Smooth muscle cell (in vitro differentiated cells): Measurements from ENCODE around the gene MX1. TPM values are rescaled to one million over a fixed set of nuclear protein-coding genes. Genes with fewer than 3 reads are reported as not detected.

Experiments used
- DNase-seq: peaks from one replicate; lab custom pipeline; 2025; ENCODE audit not compliant: unreplicated experiment; lab: John Stamatoyannopoulos, UW
- H2AFZ ChIP-seq: fragments of 200-600 bp; sonication (generic); 2 replicates; pipeline ENCODE4 v1.6.0; 2016; ENCODE audit warnings: antibody characterized with exemption, low read depth, mild to moderate bottlenecking
- H3F3A ChIP-seq: fragments of 200-600 bp; sonication (generic); 2 replicates; pipeline ENCODE4 v1.6.0; 2017; ENCODE audit warnings: antibody characterized with exemption, low read depth
- H3K27ac ChIP-seq: fragments of 200-600 bp; sonication (generic); 2 replicates; pipeline ENCODE4 v1.5.1; 2016; ENCODE audit warnings: low read depth, mild to moderate bottlenecking
- H3K27me3 ChIP-seq: fragments of 200-600 bp; sonication (generic); 2 replicates; pipeline ENCODE4 v1.6.1; 2016; ENCODE audit warnings: low read depth, mild to moderate bottlenecking
- H3K36me3 ChIP-seq: fragments of 200-600 bp; sonication (generic); 2 replicates; pipeline ENCODE4 v1.5.1; 2016; ENCODE audit warnings: low read depth
- H3K4me1 ChIP-seq: fragments of 200-600 bp; sonication (generic); 2 replicates; pipeline ENCODE4 v1.5.1; 2016; ENCODE audit warnings: low read depth
- H3K4me2 ChIP-seq: fragments of 200-600 bp; sonication (generic); 2 replicates; pipeline ENCODE4 v1.6.0; 2016; ENCODE audit warnings: mild to moderate bottlenecking
- H3K4me3 ChIP-seq: fragments of 200-600 bp; sonication (generic); 2 replicates; pipeline ENCODE4 v1.5.1; 2016; ENCODE audit warnings: mild to moderate bottlenecking
- H3K79me2 ChIP-seq: fragments of 200-600 bp; sonication (generic); 2 replicates; pipeline ENCODE4 v1.6.0; 2016; ENCODE audit warnings: low read depth, mild to moderate bottlenecking
- H3K9ac ChIP-seq: fragments of 200-600 bp; sonication (generic); 2 replicates; pipeline ENCODE4 v1.6.0; 2016; ENCODE audit warnings: low read depth
- H3K9me3 ChIP-seq: fragments of 200-600 bp; sonication (generic); replicated peaks from 2 replicates; pipeline ENCODE4 v1.5.1; 2016; ENCODE audit warnings: low read depth
- H4K20me1 ChIP-seq: fragments of 200-600 bp; sonication (generic); 2 replicates; pipeline ENCODE4 v1.6.0; 2016; ENCODE audit warnings: low read depth
- WGBS: methylation state at CpG from one replicate; pipeline ENCODE4 v1.1.7; 2016; ENCODE audit warnings: low lambda C conversion rate; 5-methylcytosine and 5-hydroxymethylcytosine counted together
- polyA plus RNA-seq: library from polyadenylated mRNA; unstranded; fragments of >200 nt; fragmentation: Nextera tagmentation; extraction: Ambion mirVana; gene quantifications from 2 replicates; pipeline ENCODE4 v1.2.1, GENCODE V29; 2016
- total RNA-seq: library from RNA; depleted of rRNA; stranded (reverse); fragments of >200 nt; gene quantifications from 2 replicates; pipeline ENCODE4 v1.2.3, GENCODE V29; 2014
- TF ChIP-seq, protein P1 (sequence below): fragments of 200-600 bp; sonication (generic); IDR thresholded peaks from 2 replicates; pipeline ENCODE4 v1.5.1; 2017; ENCODE audit warnings: borderline replicate concordance, mild to moderate bottlenecking, antibody characterized with exemption; ENCODE audit not compliant: insufficient read depth, poor library complexity, severe bottlenecking

MX1 gene
- total and polyA plus RNA-seq, 2 experiments from 2014 or later = 1.3 to 3.5 TPM

DNA sequence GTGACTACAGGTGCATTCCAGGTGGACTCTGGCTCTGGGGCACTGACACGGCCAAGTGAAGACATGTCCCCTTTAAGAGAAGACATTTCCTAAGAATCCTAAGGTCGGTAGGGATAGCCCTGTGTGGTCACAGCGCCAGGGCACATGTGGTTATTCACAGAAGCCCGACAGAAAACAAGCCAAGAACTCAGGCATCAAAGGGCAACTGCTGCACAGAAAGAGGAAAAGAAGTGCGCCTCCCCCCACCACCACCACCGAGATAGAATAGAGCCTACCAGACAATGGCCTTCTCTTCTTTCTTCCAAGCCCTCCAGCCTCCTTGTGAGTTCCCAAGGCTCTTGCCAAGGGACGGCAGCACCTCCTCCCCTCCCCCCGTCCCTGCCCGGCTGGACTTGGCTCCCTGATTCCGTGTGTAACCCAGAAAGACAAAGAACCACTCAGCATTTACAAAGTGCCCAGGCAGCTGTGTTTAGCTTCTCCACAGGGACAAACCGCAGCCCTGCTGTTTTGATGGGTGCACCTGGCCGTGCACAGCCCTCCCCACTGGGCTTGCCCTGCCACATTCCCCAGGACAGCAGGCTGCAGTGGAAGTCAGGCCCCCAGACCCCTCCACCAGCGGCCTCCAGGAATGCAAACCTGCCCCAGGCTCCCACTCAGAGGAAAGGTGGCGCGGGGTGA, 51.7 kb downstream of the MX1 start:
- Histone ChIP-seq H3K4me1 (peaks cover 28% of the 10 kb centered on the region), H3K79me2 (no peaks in the 10 kb centered on the region), H3K36me3 (no peaks in the 10 kb centered on the region), H3K27ac (no peak overlapping the region), H3K9ac (no peak overlapping the region), H3K27me3 (no peaks in the 10 kb centered on the region), H3K9me3 (no peaks in the 10 kb centered on the region), H4K20me1 (no peaks in the 10 kb centered on the region), H2AFZ (no peak overlapping the region), H3K4me2 (peak overlapping the region; percentile 43), H3K4me3 (no peak overlapping the region), H3F3A (peaks cover 6% of the 10 kb centered on the region)
- WGBS = 32% methylated on average over 13 of the region's 15 CpGs
- TF ChIP-seq, protein P1, sequence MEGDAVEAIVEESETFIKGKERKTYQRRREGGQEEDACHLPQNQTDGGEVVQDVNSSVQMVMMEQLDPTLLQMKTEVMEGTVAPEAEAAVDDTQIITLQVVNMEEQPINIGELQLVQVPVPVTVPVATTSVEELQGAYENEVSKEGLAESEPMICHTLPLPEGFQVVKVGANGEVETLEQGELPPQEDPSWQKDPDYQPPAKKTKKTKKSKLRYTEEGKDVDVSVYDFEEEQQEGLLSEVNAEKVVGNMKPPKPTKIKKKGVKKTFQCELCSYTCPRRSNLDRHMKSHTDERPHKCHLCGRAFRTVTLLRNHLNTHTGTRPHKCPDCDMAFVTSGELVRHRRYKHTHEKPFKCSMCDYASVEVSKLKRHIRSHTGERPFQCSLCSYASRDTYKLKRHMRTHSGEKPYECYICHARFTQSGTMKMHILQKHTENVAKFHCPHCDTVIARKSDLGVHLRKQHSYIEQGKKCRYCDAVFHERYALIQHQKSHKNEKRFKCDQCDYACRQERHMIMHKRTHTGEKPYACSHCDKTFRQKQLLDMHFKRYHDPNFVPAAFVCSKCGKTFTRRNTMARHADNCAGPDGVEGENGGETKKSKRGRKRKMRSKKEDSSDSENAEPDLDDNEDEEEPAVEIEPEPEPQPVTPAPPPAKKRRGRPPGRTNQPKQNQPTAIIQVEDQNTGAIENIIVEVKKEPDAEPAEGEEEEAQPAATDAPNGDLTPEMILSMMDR = no peak
- DNase-seq = no peak

DNA sequence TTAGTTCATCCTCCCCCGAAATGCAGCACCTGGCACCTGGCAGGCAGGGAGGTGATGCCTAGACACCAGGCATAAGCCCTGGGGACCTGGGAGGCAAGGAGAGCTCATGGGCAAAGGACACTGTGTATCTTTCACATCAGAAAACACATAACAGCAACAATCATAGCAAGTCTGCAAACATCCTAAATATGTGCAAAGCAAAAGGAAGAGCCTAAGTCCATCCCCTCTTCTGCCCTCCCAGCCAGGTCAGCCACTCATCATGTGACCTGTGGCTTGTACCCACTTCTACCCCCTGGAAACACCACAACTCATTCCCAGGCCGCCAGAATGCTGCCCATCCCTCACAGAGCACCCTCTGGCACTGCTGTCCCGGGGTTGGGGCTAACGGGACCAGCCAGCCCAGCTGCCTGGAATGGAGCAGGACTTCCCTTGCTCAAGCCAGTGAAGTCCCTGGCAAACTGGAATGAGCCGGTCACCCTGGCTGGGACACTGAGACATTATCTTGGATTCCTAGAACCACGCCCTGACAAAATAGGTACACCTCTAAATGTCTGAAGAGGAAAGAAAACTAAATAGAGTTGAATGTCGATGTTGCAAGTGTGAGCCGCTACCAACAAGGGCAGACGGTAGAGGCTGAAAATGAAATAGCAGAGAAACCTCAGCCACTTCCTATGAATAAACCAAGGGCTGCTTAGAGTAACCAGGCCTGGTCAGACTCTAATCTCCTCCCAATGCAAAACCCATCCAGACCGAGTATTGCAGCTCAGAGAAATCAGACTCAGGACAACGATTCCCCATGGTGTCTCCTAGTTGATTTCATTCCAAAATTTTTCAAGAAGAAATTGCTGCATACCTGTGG, 52.5 kb downstream of the MX1 start:
- H3K4me3 ChIP-seq = no peak overlapping the region
- H3K27me3 ChIP-seq = no peaks in the 10 kb centered on the region
- peaks cover 28% of the 10 kb centered on the region for H3K4me1 ChIP-seq
- no peaks in the 10 kb centered on the region for H4K20me1 ChIP-seq
- TF ChIP-seq, protein P1 = no peak
- no peak for DNase-seq
- H2AFZ ChIP-seq = no peak overlapping the region
- H3K9me3 ChIP-seq = no peaks in the 10 kb centered on the region
- H3K36me3 ChIP-seq = no peaks in the 10 kb centered on the region
- peak overlapping the region; percentile 39 for H3K27ac ChIP-seq
- peak overlapping the region; percentile 43 for H3K4me2 ChIP-seq
- no peak overlapping the region for H3K9ac ChIP-seq
- H3F3A ChIP-seq = peaks cover 6% of the 10 kb centered on the region
- WGBS = 49% methylated on average over 11 of the region's 11 CpGs
- no peaks in the 10 kb centered on the region for H3K79me2 ChIP-seq

DNA sequence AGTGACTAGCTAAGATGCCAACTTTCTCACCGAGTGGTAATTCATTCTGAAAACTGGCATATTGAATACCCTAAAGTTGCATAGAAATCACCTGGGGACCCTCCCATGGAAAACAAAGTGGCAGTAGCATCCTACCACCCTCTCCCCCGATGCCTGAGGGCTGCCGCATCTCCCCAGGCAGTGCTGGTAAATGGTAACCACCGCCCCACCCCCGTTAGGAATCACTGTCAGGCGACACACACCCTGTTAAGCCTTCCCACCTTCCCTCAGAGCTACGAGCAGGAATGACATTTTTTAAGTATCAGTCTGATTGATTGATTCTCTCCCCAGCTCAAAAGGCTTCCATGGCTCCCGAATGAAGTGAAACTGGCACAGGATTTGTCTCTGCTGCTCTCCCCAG, 53.6 kb downstream of the MX1 start:
- H3K36me3 ChIP-seq = no peaks in the 10 kb centered on the region
- H3K9ac ChIP-seq = no peak overlapping the region
- no peaks in the 10 kb centered on the region for H3K27me3 ChIP-seq
- DNase-seq = no peak
- H3K4me2 ChIP-seq = no peak overlapping the region
- H4K20me1 ChIP-seq = no peaks in the 10 kb centered on the region
- peak overlapping the region; percentile 39 for H3K27ac ChIP-seq
- peaks cover 16% of the 10 kb centered on the region for H3F3A ChIP-seq
- no peak overlapping the region for H3K4me3 ChIP-seq
- TF ChIP-seq, protein P1 = no peak
- 75% methylated on average over 8 of the region's 8 CpGs for WGBS
- H2AFZ ChIP-seq = no peak overlapping the region
- H3K4me1 ChIP-seq = peaks cover 28% of the 10 kb centered on the region
- H3K9me3 ChIP-seq = no peaks in the 10 kb centered on the region
- H3K79me2 ChIP-seq = no peaks in the 10 kb centered on the region
